GM18867 (cell line): ENCODE results near the gene XYLB.
"Not testable (repeated sequence)": the region's sequence is repeated elsewhere in the genome, so short reads cannot be mapped to it uniquely, and the experiment has no call there.

Source experiments
- ATAC-seq: cut with Tn5 transposase; IDR thresholded peaks from one replicate; pipeline ENCODE4 v1.9.1; 2021; ENCODE audit warnings: mild to moderate bottlenecking, moderate library complexity; ENCODE audit not compliant: unreplicated experiment

Gene XYLB

GRCh38 chr3:38386992-38387750 lies 40.6 kb downstream of the XYLB start:
- no peak for ATAC-seq

DNA sequence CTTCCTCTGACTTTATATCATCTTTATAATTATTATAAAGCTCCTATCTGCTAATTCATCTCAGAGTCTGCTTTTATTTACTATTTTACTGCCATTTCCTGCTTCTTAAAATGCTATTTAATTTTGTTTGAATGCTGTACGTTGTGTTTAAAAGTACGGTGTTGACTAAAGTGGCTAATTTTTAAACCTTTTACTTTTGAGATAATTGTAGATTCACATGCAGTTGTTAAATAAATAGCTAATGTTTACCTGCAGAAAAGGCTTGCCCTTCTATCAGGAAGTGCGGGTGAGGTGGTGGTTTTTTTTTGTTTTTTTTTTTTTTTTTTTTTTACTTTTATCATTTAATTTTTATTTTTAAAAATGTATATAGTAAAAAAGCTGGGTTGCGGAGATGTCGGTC lies 41.3 kb downstream of the XYLB start:
- no peak for ATAC-seq

GRCh38 chr3:38392604-38393163 lies 46.1 kb downstream of the XYLB start:
- ATAC-seq: no peak

- no peak for ATAC-seq
These were observed 49.7 kb downstream of the XYLB start for GRCh38 chr3:38396239-38396638.

- no peak for ATAC-seq
These were observed 50.3 kb downstream of the XYLB start for GRCh38 chr3:38396861-38397260.

- ATAC-seq: no peak
These were observed 50.7 kb downstream of the XYLB start for GRCh38 chr3:38397320-38397719.

DNA sequence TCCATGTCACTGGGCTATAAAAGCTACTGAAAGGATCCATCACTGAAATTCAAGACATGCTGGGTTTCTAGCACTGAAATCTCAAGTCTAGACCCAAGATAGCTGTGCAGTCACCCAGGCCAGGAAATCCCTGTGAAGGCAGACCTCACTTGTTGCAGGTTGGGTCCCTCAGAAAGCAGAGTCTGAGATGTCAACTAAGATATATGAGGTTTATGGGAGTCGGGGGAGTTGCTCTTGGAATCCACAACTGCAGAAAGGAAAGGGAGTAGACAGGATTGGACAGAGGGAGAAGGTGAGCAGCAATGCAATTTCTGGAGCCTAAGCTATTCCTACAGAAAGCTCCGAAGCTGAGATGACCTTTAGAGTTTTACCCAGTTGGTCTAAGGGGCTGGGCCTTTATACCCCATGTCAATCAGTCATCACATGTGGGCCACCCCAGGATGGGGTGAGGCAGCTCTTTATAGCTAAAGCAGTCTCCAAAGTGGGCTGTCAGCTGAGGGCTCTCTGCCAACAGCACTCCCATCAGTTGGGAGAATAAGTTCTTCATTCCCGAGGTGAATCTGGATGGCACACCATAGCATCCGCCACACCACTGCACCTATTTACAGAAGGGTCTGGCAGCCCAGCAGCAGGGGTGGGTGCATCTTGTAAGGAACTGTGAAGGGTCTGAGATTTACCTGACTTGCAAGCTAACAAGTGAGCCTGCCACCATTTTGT lies 54.8 kb downstream of the XYLB start:
- ATAC-seq: no peak

GRCh38 chr3:38404286-38404685 lies 57.7 kb downstream of the XYLB start:
- no peak for ATAC-seq

DNA sequence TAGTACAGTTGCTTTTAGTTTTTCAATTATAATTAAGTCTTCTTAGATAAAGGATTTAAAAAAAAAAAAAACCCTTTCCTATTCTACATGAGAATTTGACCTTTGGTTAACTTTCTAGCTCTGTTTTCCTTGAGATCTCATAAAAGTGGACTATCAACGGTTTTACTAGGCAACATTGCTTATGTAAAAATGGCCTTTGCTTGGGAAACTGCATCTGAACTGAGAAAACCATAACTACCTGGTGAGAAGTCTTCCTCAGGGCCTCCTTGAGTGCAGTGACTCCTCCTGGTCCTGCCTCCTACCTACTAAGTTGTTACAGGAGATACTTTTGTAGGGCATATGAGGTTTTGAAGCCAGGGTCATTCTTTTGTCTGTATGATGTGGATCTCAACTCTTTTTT lies 65.0 kb downstream of the XYLB start:
- no peak for ATAC-seq

GRCh38 chr3:38420758-38421157 lies 74.2 kb downstream of the XYLB start:
- not testable (repeated sequence) for ATAC-seq

GRCh38 chr3:38421679-38422336 lies 75.2 kb downstream of the XYLB start:
- ATAC-seq: no peak

DNA sequence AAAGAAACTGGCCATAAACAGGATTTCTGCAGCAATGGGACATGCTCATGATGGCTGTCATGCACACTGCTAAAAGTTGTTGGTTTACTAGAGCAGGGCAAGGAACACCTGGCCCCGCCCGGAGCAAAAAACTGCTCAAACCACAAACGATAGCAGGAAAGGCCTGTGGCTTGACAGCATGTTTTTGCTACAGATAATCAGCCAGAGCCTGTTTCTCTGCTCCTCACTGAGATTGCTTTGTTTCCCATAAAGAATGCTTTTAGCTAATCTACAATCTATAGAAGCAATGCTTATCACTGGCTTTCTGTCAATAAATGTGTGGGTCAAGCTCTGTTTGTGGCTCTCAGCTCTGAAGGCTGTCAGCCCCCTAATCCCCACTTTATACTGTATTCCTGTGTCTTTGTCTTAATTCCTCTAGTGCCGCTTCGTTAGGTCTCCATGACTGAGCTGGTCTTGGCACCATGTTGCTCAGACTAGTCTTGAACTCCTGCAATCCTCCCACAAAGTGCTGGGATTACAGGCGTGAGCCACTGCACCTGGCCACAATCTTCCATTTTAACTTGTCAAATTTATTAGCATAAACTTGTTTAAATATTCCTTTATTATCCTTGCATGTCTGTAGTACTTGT lies 80.3 kb downstream of the XYLB start:
- not testable (repeated sequence) for ATAC-seq

DNA sequence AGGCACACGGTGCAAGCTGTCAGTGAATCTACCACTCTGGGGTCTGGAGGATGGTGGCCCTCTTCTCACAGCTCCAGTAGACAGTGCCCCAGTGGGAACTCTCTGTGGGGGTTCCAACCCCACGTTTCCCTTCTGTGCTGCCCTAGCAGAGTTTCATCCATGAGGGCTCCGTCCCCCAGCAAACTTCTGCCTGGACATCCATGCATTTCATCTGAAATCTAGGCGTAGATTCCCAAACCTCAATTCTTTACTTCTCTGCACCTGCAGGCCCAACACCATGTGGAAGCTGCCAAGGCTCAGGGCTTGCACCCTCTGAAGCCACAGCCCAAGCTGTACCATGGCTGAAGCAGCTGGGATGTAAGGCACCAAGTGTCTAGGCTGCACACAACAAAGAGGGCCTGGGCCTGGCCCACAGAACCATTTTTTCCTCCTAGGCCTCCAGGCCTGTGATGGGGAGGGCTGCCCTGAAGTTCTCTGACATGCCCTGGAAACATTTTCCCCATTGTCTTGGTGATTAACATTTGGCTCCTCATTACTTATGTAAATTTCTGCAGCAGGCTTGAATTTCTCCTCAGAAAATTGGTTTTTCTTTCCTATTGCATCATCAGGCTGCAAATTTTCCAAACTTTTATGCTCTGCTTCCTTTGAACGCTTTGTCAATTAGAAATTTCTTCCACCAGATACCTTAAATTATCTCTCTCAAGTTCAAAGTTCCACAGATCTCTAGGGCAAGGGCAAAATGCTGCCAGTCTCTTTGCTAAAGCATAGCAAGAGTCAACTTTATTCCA lies 86.5 kb downstream of the XYLB start:
- not testable (repeated sequence) for ATAC-seq

GRCh38 chr3:38433661-38434060 lies 87.1 kb downstream of the XYLB start:
- not testable (repeated sequence) for ATAC-seq

DNA sequence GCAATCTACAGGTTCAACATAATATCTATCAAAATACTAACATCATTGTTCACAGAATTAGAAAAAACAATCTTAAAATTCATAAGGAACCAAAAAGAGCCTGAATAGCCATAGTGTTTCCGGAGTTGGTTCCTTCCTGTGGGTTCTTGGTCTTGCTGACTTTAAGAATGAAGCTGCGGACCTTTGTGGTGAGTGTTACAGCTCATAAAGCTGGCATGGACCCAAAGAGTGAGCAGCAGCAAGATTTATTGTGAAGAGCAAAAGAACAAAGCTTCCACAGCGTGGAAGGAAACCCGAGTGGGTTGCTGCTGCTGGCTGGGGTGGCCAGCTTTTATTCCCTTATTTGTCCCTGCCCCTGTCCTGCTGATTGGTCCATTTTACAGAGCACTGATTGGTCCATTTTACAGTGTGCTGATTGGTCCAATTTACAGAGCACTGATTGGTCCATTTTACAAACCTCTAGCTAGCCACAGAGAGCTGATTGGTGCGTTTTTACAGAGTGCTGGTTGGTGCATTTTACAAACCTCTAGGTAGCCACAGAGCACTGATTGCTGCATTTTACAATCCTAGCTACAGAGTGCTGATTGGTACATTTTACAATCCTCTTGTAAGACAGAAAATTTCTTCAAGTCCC lies 92.0 kb downstream of the XYLB start:
- not testable (repeated sequence) for ATAC-seq

DNA sequence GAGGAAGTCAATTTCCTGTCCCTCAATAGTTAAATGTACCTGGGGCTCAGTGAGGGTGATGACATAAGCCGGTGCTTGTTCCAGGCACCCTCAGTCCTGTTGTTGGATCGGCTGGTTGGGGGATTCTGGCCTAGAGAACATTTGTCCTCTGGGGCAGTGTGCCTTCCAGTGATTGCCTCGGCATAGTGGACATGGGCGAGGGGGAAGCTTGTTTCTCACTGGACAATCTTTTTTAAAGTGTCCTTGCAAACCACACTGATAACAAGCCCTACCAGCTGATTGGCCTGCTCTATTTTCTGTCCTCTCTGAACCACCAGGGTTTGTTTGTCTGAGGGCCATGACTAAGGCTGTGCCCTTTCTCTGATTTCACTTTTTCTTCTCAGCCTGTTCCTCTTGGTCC lies 96.6 kb downstream of the XYLB start:
- not testable (repeated sequence) for ATAC-seq

- no peak for ATAC-seq
These were observed 99.6 kb downstream of the XYLB start for GRCh38 chr3:38446085-38446686.

DNA sequence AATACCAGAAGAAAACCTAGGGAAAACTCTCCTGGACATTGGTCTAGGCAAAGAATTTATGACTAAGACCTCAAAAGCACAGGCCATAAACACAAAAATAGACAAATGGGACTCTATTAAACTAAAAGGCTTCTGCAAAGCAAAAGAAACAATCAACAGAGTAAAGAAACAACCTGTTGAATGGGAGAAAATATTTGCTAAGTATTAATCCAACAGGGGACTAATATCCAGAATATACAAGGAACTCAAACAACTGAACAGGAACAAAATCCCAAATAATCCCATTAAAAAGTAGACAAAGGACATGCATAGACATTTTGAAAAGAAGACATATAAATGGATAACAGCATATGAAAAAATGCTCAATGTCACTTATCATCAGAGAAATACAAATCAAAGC lies 100.2 kb downstream of the XYLB start:
- no peak for ATAC-seq

DNA sequence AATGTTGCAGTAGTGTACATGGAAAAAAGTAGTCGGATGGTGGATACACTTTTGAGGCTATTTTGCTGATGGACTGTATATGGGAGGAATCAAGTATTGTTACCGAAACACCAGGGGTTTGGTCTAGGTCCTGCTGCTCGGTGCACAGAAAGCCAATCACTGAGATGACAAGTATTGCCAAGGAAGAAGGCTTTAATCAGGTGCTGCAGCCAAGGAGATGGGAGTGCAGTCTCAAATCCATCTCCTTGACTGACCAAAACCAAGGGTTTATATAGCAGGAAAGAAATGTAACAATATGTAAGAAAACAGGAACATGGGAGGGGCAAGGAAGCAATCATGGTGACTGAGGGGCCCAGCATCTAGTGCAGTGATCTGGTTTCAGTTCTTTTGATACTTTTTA lies 104.3 kb downstream of the XYLB start:
- ATAC-seq: no peak
